NCI-H82 treated with DMSO at 0.1 percent for 48 hours (cell line): ENCODE data around the gene WTAP.
"Not testable (repeated sequence)": the region's sequence is repeated elsewhere in the genome, so short reads cannot be mapped to it uniquely, and the experiment has no call there.

Source experiments
- DNase-seq: peaks from one replicate; lab custom pipeline; 2025; ENCODE audit not compliant: unreplicated experiment; lab: John Stamatoyannopoulos, UW

WTAP gene

DNA sequence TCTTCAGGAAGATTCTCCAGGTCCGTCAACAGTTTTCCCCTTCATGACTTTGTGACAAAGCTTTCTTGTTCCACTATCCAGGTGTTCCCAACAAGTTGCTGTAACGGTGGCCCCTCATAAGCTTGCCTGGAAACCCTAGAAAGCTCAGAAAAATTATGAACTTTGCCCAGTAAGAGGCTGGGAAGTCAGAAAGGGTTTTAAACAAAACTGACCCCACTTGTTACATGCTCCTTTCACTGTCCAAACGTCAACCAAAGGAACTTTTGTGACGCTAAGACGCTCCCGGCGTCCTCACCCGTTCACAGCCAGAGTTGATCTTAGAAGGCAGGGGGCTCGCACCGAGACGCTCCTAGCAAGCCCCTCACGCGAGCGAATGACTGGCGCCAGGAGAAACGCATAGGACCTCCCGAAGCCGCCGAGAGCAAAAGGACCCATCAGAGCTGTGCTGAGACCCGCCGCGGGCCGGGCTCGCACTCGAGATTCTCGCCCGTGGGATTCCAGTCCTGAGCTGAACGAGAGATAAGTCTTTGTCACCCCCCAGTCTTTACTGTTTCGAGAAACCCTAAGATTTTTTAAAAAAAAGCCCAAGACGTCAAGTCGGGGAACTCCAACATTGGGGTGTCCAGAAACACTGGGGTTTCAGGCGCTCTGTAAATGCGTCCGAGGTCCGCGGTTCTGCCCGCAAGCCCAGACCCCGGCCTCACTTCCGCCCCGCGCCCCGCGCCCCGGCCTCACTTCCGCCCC lies 34.0 kb downstream of the WTAP start:
- DNase-seq, result no peak

DNA sequence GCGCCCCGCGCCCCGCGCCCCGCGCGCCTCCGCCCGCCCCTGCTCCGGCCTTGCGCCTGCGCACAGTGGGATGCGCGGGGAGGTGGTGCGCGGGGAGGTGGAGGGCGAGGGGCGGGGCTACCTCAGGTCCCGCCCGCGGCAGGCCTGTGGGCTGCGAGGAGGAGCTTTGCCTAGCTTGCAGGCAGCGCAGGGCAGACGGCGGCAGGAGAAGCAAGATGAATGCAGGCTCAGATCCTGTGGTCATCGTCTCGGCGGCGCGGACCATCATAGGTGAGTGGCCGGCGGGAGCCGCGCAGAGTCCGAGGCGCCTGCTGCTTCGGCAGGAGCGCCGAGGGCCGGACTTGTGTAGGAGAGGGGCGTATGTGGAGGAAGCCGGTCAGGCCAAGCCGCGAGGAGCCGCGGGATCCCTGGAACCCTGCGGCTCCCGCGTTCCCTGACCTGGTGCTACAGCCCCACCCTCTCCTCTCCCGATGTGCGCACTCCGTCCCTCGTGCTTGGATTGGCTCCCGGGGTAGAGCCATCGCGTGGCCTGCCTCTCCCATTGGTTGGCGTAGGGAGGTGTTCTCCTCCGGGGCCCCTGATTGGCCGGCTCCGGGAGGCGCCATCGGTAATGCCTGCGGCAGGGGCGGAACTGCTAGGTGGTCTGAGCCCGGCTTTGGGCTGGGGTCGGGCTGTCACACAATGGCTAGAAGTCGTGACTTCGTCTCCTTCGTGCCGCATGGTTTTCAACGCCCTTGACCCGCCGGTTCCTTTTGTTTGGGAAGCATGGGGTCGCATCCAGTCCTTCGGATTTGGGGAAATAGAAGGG lies 34.8 kb downstream of the WTAP start, which contains the start of gene ACAT2:
TSS of gene ACAT2 (plus strand) at position 173 of the 808 bp plus-strand sequence. CDS start at position 216, 43 bp downstream.
- DNase-seq, result peak; percentile 90

DNA sequence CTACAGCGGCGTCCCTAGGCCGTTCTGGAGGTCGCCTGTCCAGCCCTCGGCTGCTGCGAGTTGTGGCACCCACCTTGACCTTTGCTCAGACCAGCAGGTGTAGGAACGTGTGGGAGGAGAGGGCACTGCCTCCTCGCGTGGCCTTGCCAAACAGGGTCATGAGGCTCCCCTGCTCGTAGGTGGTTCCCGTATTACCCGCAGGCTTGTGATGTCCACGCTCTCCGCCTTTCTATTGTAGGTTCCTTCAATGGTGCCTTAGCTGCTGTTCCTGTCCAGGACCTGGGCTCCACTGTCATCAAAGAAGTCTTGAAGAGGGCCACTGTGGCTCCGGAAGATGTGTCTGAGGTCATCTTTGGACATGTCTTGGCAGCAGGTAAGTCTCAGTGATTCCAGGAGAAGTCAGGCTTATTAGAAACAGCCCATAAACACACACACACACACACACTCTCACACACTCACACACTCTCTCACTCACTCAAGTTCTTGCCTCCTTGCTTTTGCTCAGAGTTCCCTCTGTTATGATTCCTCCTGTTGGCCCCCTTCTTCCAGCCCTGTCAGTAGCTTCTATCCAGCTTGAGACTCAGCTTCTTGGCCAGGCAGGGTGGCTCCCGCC lies 35.5 kb downstream of the WTAP start:
- DNase-seq, result no peak

DNA sequence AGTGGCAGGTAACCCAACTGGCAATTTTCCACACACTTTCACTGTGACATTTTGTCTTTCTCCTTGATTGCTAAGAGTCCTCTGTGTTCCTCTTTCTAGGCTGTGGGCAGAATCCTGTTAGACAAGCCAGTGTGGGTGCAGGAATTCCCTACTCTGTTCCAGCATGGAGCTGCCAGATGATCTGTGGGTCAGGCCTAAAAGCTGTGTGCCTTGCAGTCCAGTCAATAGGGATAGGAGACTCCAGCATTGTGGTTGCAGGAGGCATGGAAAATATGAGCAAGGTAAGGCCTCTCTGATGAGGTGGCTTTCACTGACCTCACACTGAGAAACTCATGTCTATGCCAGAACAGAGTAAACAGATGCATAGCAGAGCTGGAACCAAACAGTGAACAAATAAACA lies 39.6 kb downstream of the WTAP start:
- DNase-seq, result no peak

DNA sequence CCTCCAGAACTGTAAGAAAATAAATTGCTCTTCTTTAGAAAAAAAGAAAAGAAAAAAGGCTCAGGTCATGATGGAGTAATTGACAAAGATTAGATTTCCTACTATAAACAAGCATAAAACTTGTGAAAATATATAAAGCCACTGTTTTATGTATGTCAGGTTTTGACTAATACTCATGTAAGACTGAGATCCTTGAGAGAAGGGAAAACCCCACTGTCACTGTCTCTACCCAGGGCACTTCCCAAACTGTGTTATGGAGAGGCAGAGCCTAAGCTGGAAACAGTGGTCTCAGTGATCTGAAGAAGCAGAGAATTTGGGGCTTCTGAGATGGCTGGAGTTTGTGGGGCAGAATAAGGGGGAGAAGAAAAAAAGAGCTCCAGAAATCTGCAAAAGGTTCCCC lies 42.2 kb downstream of the WTAP start:
- DNase-seq, result no peak

DNA sequence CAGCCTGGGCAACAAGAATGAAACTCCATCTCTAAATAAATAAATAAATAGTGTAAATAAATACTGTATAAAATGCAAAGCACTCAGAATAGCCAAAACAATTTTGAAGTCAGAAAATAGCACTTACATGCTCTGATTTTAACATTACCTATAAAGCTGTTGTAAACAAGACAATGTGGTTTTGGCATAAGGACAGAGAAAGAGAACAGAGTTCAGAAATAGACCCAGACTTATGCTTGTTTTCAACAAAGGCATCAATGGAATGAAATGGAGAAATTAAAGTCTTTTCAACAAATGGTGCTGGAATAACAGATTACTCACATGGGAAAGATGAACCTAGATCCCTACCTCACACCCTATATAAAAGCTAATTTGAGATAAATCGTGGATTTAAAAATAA lies 44.9 kb downstream of the WTAP start:
- DNase-seq, result no peak

DNA sequence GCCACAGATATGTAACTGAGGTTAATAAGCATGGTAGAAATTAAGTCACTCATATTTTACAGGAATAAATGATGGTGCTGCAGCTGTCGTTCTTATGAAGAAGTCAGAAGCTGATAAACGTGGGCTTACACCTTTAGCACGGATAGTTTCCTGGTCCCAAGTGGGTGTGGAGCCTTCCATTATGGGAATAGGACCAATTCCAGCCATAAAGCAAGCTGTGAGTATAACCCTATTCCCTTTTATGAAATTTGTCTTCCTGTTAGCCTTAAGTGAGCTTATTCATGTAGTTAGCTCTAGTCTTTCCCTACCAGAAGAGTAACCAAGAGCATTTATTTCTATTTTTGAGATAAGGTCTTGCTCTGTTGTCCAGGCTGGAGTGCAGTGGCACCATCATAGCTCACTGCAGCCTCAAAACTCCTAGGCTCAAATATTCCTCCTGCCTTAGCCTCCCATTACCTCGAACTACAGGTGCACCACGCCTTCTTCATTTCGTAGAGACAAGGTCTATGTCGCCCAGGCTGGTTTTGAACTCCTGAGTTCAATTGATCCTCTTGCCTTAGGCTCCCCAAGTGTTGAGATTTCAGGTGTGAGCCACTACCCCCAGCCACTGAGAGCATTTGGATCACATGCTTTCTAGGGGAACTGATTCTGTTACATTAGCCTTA lies 50.1 kb downstream of the WTAP start:
- no peak for DNase-seq

DNA sequence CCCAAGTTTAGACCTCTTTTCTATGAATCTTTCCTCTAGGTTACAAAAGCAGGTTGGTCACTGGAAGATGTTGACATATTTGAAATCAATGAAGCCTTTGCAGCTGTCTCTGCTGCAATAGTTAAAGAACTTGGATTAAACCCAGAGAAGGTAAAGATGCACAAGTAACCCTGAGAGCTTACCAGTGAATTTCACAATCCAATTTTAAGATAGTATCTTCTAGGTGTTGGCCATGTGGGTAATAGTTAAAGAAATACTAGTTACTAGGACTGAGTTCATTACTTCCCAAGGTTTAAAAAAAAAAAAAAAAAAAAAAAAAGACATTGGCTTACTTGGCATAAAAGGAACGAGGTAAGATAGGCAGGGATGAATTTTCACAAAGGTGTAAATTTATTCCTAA lies 50.8 kb downstream of the WTAP start:
- DNase-seq, result no peak

DNA sequence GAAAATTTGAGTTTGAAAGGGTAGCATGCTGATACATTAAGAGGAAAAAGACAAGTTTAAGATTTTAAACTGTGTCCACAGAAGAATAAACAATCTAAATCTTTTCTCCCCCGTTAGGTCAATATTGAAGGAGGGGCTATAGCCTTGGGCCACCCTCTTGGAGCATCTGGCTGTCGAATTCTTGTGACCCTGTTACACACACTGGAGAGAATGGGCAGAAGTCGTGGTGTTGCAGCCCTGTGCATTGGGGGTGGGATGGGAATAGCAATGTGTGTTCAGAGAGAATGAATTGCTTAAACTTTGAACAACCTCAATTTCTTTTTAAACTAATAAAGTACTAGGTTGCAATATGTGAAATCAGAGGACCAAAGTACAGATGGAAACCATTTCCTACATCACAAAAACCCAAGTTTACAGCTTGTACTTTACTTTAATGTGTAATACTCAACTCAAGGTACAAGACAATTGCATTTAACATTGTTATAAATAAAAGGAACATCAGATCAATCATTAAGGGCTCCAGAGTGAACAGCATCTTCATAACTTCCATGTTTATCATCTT lies 51.3 kb downstream of the WTAP start:
- no peak for DNase-seq

DNA sequence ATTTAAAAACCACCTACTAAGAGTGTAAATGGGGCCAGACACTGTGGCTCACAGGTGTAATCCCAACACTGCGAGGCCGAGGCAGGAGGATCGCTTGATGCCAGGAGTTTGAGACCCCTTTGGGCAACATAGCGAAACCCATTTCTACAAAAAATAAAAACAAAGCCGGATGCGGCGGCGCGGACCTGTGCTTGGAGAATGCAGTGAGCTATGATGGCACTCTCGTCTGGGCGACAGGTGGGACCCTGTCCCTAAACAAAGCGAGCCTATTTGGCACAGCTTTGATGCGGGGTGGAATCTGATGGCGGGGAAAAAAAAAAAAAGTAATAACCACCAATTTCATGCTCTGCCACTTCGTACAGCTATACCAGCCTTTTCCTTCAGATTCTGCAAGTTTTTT lies 61.0 kb downstream of the WTAP start:
- no peak for DNase-seq

DNA sequence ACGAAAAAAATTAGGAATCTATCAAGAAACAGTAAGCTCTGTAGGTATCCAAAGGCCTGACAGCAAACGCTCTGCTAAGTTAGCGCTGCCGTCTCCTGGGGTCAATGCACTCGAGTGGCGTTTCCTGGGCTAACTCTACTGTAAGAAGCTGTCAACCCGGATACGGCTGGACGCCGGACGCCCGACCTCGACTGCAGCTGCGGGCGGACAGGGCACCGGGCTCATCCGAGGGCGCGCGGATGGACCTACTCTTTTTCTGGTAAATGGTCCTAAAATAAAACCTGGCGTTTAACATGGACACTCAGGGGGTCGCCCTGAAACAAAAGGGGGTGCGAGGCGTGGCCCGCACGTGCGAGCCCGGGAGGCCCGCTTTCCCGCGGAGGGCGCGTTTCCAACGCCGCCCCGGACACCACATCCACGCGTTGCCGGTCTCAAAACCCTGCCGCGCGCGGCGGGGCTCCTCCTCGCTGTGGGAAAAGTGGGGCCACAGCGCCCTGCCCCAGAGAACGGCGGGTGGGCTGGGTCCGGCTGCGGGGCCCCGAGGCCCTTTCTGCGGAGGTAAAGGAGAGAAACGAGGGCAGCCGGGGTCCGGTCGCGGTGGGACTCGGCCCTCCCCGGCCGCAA lies 61.6 kb downstream of the WTAP start:
- DNase-seq, result no peak

DNA sequence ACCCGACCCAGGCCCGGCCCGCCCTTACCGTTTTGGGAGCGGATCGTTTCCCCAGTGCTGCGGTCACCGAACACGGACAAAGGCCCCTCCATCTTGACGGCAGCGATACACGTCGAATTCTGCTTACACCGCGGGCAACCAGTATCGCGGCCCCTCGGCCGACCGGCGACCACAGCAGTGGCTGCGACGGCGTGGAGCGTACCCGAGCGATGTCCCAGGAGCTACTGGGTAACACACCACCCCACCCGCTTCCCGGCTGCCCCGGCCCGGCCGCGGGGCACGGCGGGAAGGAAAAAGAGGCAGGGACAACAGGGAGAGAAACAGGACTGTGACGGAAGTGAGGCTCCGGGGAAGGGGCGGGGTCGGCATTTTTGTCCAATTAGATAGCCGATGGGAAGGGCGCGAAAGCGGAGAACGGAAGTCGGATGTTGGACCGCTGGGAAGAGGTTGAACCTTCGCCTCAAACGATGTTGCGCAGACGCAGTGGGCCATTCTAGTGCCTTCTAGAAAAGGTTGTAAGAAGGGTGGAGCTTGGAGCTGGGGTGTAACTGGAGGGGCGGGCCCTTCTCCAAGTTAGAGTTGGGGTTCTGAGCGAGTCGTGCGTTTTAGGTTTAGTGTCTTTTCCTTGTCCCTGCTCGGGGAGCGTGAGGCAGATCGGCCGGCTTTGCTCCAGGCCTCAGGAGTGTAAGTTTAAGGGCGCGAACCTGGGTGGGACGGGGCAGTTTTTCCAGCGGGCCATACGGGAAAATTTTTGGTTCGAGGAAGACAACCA lies 62.3 kb downstream of the WTAP start, which contains the start of gene TCP1:
TSS of gene TCP1 (minus strand) at position 226 of the 772 bp plus-strand sequence. CDS start at position 92, 134 bp downstream.
- DNase-seq, result peak; percentile 99

DNA sequence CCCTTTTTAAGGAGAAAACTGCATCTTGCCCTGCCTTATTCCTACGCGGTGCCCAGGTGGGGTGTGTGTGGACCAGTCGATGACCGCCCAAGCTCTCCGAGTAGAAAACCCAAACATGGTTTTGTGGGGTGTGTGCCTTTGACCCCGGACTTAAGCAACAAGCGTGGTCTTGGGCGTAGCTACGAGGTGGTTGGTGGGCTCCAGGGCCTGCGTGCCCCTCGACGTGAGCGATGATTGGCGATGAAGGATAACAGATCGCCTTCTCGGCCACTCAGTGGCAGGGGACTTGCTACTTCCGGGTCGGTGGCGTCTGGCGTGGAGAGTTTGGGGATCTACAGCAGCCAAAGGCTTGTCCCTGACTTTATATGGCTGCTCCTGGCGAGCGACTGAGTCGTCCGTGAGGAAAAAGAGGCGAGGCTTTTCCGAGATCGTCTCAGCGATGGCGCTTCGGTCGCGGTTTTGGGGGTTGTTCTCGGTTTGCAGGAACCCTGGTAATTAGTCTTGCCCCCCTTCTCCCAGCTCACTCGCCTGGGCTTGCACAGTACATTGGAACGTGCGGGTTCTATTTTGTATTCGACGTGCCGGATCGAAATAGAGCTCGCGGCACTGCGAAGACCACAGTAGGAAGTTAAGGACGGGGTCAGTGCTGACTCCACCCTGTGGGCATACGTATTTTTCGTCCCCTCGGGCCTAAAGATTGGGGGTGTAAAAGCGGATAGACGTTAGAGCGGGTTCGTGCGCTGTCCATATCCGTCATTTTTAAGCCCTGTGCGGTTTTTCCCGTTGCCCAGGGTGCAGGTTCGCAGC lies 63.0 kb downstream of the WTAP start, which contains the start of gene MRPL18:
TSS of gene MRPL18 (plus strand) at position 319 of the 807 bp plus-strand sequence. CDS start at position 440, 121 bp downstream.
- peak; percentile 94 for DNase-seq

DNA sequence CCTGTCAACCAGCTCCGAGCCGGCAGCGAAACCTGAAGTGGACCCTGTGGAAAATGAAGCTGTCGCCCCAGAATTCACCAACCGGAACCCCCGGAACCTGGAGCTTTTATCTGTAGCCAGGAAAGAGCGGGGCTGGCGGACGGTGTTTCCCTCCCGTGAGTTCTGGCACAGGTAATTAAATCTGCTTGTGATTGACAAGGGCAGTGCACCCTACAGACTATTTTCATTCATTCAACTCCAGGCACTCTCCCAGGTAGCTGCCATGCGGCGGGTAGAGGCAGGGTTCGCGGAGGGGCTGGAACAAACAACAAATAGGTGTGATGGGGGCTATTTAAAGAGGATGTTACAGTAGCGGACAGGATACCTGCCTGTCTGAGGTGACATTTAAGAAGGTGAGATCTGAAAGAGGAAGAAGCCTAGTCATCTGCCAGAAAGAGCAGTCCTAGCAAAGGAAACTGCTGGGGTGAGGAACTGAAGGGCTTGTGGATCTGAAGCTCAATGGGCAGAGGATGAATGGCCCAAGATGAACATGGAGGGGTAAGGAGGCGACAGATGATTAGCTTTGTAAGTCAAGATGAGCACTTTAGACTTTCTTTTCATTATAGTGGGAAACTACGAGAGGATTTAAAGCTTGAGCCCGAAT lies 63.8 kb downstream of the WTAP start:
- DNase-seq, result no peak

DNA sequence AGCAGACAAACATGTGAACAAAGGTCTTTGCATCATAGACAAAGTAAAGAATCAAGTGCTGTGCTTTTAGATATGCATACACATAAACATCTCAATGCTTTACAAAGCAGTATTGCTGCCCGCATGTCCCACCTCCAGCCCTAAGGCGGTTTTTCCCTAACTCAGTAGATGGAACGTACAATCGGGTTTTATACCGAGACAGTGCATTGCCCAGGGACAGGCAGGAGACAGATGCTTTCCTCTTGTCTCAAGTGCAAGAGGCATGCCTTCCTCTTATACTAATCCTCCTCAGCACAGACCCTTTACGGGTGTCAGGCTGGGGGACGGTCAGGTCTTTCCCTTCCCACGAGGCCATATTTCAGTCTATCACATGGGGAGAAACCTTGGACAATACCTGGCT lies 67.7 kb downstream of the WTAP start:
- DNase-seq, result not testable (repeated sequence)

DNA sequence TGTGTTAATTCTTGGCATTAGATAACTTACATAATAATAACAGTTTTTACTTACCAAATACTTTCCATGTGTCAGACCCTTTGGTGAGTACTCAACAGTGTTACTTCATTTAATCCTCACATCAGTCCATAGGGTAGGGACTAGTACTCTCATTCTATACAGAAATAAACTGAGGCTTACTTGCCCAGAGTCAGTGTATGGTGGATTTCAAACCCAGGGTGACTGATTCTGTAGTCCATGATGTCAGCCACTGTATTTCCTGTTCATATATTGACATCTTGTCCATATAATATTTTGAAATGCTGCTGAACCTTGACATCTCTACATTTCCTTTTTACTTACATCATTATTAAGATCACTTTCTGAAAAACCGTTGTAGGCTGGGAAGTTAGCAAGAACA lies 70.2 kb downstream of the WTAP start:
- DNase-seq, result no peak

DNA sequence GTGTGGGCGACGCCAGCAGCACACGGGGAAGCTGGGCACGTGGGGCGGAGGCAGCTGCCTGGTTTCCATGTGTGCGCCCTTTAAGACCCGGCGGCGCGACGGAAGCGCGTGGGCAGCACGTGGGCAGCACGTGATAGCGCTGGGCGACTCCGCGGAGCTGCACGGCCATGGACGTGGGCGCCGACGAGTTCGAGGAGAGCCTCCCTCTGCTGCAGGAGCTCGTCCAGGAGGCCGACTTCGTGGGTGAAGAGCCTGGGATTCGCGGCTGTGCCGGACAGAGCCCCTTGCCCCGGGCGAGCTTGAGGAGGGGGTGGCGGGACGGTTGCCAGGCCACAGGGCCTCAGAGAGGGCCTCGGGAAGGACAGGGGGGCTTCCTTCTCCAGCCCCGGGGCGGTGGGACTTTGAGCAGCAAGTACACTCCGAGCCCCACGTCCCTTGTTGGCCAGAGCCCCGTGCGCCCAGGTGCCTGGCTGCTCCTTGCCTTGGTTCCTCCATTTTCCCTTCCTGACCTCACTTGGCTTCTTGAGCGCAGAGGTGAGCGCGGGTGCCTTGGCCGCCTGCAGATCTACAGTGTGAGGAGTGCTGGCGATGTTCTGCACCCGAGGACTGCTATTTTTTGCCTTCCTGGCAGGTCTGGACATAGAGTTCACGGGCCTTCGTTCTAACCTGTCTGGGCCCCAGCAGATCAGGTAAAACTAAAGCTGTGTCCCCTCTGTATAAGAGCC lies 73.0 kb downstream of the WTAP start, which contains the start of gene PNLDC1:
TSS of gene PNLDC1 (plus strand) at position 136 of the 725 bp plus-strand sequence. CDS start at position 168, 32 bp downstream.
- no peak for DNase-seq
